Measurements from ENCODE around the gene TEX54.

DNA sequence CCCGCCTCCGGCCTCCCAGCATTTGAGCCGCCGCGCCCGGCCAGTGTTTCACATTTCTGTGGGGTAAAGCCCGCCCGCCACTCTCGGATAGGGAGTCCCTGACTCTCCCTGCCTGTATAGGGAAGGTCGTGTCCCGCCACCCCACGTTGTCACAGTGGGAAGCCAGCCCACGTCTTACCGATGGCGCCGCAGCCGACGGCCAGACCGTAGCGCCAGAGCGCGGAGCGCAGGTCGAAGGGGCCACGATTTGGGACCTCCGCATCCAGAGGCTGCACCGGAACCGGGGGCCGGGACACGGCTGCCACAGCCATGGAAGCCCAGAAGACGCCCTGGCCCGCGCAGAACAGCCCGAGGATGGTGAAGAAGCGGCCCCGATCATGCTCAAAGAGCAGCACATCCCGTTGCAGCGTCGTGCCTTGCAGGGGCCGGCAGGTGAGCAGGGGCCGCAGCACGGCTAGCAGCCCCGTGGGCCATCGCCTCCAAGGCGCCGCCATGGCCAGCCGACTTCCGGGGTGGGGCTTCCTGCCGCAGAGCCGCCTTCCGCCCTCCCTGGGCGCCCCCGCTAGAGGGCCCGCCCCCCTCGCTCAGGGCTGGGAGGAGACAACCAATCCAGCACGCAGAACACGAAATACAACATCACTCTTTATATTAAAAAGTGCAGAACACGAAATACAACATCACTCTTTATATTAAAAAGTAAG, 41.0 kb downstream of the TEX54 start, which contains the start of gene TMEM223:
- TF ChIP-seq POLR2AphosphoS5 (IDR thresholded peaks at IDR 0.05; ENCODE audit: borderline replicate concordance, low read depth, low read length) (peak; percentile 96), EZH2 (IDR thresholded peaks at IDR 0.05) (no peak)
